ENCODE measurements around the gene HECTD4. TPM values are rescaled to one million over a fixed set of nuclear protein-coding genes. Genes with fewer than 3 reads are reported as not detected.

The HECTD4 gene
- total RNA-seq, 2 experiments from 2014 or later = 39.3 to 47.8 TPM

- H3K27me3 Mint-ChIP-seq (ENCODE audit: low read depth) = no peaks in the 10 kb centered on the region
- peaks cover 6% of the 10 kb centered on the region for H3K4me1 Mint-ChIP-seq (ENCODE audit: low read depth)
- DNase-seq (no peak), ATAC-seq (no peak)
- H3K4me3 Mint-ChIP-seq = no peak overlapping the region
- H3K27ac Mint-ChIP-seq = no peak overlapping the region
- ChIA-PET CTCF (no interaction called here), POLR2A (interaction anchor here (1.2 kb wide), 1 partner anchor 37 kb away, joined by 3 read pairs; no protein-coding TSS in a partner anchor)
- peaks cover 7% of the 10 kb centered on the region for H3K36me3 Mint-ChIP-seq (ENCODE audit: low read depth)
- no peaks in the 10 kb centered on the region for H3K9me3 Mint-ChIP-seq (ENCODE audit: insufficient read depth)
These were observed 214.3 kb downstream of the HECTD4 start for GRCh38 chr12:112167718-112168525.

DNA sequence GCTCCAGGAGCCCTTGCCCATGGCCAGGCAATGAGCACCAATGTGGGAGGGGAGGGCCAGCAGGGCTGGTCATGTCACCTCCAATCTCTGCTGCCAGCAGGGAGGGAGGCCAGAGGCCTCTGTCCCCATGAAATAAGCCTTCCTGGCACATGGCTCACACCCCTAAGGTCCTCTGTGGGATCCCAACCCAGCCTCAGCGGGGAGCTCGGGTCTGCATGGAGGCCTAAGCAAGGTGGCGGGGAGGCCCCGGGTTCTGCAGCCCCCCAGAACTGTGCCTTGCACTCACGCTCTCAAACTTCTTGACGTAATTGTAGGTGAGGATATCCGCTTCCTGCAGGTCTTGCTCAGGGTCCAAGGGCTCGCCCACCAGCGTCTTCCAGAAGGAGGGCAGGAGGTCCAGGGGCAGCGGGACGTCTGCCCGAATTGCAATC, 215.2 kb downstream of the HECTD4 start:
- Mint-ChIP-seq H3K27me3 (ENCODE audit: low read depth) (no peaks in the 10 kb centered on the region), H3K9me3 (ENCODE audit: insufficient read depth) (no peaks in the 10 kb centered on the region), H3K36me3 (ENCODE audit: low read depth) (peaks cover under 1% of the 10 kb centered on the region), H3K4me1 (ENCODE audit: low read depth) (peaks cover 6% of the 10 kb centered on the region), H3K27ac (peak overlapping the region; percentile 20), H3K4me3 (no peak overlapping the region)
- ChIA-PET CTCF (no interaction called here), POLR2A (interaction anchor here (1.2 kb wide), 1 partner anchor 36 kb away, joined by 3 read pairs; no protein-coding TSS in a partner anchor)
- no peak for ATAC-seq
- DNase-seq = no peak

- ATAC-seq = no peak
- Mint-ChIP-seq H3K36me3 (ENCODE audit: low read depth) (peaks cover 3% of the 10 kb centered on the region), H3K27ac (peak overlapping the region; percentile 20), H3K9me3 (ENCODE audit: insufficient read depth) (no peaks in the 10 kb centered on the region), H3K4me1 (ENCODE audit: low read depth) (peaks cover 6% of the 10 kb centered on the region), H3K27me3 (ENCODE audit: low read depth) (no peaks in the 10 kb centered on the region), H3K4me3 (no peak overlapping the region)
- no peak for DNase-seq
- CTCF ChIA-PET = no interaction called here
- POLR2A ChIA-PET = interaction anchor here (1.2 kb wide), 1 partner anchor 35 kb away, joined by 3 read pairs; no protein-coding TSS in a partner anchor
These were observed 215.9 kb downstream of the HECTD4 start for GRCh38 chr12:112166051-112167015.

DNA sequence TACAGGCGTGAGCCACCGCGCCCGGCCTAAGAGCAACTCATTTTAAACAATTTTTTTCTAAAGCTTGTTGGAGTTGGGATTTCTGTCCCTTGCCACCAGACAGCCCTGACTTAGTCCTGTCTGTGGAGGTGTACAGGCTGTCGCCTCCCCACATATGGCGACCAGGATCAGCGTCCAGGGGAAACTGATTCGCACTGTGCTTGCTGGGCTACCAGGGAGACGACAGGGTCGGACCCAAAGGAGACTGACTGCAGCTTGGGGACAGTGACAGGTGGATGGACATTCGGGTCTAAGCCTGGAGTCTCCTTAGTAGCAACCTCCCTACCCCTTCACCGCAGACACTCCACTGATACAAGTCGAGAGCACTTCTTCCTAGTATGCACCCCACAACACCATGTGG, 216.6 kb downstream of the HECTD4 start:
- no peaks in the 10 kb centered on the region for H3K27me3 Mint-ChIP-seq (ENCODE audit: low read depth)
- POLR2A ChIA-PET = no interaction called here
- DNase-seq (no peak), ATAC-seq (no peak)
- no peak overlapping the region for H3K4me3 Mint-ChIP-seq
- no peak overlapping the region for H3K27ac Mint-ChIP-seq
- peaks cover 6% of the 10 kb centered on the region for H3K4me1 Mint-ChIP-seq (ENCODE audit: low read depth)
- CTCF ChIA-PET = no interaction called here
- no peaks in the 10 kb centered on the region for H3K9me3 Mint-ChIP-seq (ENCODE audit: insufficient read depth)
- H3K36me3 Mint-ChIP-seq (ENCODE audit: low read depth) = peaks cover 8% of the 10 kb centered on the region

- Mint-ChIP-seq H3K4me3 (no peak overlapping the region), H3K27me3 (ENCODE audit: low read depth) (no peaks in the 10 kb centered on the region), H3K27ac (no peak overlapping the region), H3K36me3 (ENCODE audit: low read depth) (peaks cover 21% of the 10 kb centered on the region), H3K4me1 (ENCODE audit: low read depth) (peaks cover 6% of the 10 kb centered on the region), H3K9me3 (ENCODE audit: insufficient read depth) (no peaks in the 10 kb centered on the region)
- ChIA-PET POLR2A (interaction anchor here (0.8 kb wide), 1 partner anchor 9 kb away, joined by 3 read pairs; no protein-coding TSS in a partner anchor), CTCF (no interaction called here)
- ATAC-seq (no peak), DNase-seq (no peak)
These were observed 218.1 kb downstream of the HECTD4 start for GRCh38 chr12:112164011-112164660.

DNA sequence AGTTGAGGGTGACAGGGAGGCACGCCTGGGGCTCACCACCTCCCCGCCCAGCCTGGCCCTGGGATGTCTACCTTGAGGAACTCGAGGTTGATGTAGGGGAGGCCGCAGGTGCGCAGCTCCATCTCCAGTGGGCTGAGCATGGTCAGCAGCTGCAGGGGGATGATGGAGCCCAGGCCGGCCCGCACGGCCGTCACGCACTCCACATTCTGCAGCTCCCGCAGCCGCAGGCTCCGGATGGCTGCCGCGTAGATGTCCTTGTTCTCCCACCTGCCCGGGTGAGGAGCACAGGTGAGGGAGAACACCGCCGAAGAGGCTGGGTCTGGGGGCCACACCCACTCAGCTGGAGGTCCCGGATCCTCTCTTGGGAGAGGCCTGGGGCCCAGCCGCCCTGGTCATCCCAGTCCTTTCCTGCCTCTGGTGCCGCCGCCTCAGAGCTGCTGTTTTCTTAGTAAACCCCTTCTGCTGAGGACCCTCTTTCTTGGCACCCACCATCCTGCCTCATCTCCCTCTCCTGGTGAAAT, 218.7 kb downstream of the HECTD4 start:
- no peaks in the 10 kb centered on the region for H3K9me3 Mint-ChIP-seq (ENCODE audit: insufficient read depth)
- POLR2A ChIA-PET = interaction anchor here (0.8 kb wide), 2 partner anchors 9 to 38 kb away, joined by 3 read pairs; partner anchors contain the start of gene TRAFD1
- CTCF ChIA-PET = no interaction called here
- ATAC-seq (no peak), DNase-seq (no peak)
- H3K4me3 Mint-ChIP-seq = no peak overlapping the region
- no peaks in the 10 kb centered on the region for H3K27me3 Mint-ChIP-seq (ENCODE audit: low read depth)
- peaks cover 27% of the 10 kb centered on the region for H3K36me3 Mint-ChIP-seq (ENCODE audit: low read depth)
- peaks cover 12% of the 10 kb centered on the region for H3K4me1 Mint-ChIP-seq (ENCODE audit: low read depth)
- no peak overlapping the region for H3K27ac Mint-ChIP-seq

- Mint-ChIP-seq H3K9me3 (ENCODE audit: insufficient read depth) (no peaks in the 10 kb centered on the region), H3K4me3 (no peak overlapping the region), H3K36me3 (ENCODE audit: low read depth) (peaks cover 31% of the 10 kb centered on the region), H3K27ac (peak overlapping the region; percentile 61), H3K4me1 (ENCODE audit: low read depth) (peaks cover 17% of the 10 kb centered on the region), H3K27me3 (ENCODE audit: low read depth) (no peaks in the 10 kb centered on the region)
- CTCF ChIA-PET = no interaction called here
- POLR2A ChIA-PET = interaction anchor here (0.8 kb wide), 1 partner anchor 38 kb away, joined by 3 read pairs; the partner anchor contains the start of gene TRAFD1
- DNase-seq (no peak), ATAC-seq (no peak)
These were observed 219.2 kb downstream of the HECTD4 start for GRCh38 chr12:112163056-112163455.

DNA sequence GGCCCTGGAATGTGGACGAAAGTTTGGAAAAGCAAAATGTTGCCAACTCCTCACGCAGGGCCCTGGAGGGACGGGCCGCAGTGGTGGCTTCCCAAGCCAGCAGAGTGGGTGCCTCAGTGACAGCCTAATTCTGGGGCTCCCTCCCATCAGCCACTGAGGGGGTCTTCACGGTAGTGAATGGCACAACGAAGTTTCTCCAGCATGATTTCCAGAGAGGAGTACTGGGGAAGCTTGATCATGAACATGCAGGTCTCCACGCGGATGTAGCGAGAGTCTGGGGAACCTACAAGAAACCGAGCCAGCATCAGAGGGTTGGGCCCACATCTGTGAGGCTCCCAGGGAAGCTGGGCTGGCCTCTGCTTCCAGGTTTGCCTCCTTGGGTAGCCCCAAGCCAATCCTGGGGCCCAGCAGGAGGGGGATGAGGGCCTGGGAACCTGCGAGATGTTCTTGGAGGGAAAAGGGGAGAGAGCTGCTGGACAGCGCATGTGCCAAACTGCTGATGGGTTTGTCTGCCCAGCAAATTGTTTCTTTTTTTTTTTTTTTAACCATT, 219.9 kb downstream of the HECTD4 start:
- DNase-seq (no peak), ATAC-seq (no peak)
- H3K27ac Mint-ChIP-seq = no peak overlapping the region
- H3K27me3 Mint-ChIP-seq (ENCODE audit: low read depth) = no peaks in the 10 kb centered on the region
- ChIA-PET CTCF (no interaction called here), POLR2A (interaction anchor here (1.1 kb wide), 1 partner anchor 57 kb away, joined by 4 read pairs; no protein-coding TSS in a partner anchor)
- peaks cover 24% of the 10 kb centered on the region for H3K4me1 Mint-ChIP-seq (ENCODE audit: low read depth)
- H3K4me3 Mint-ChIP-seq = no peak overlapping the region
- peaks cover 39% of the 10 kb centered on the region for H3K36me3 Mint-ChIP-seq (ENCODE audit: low read depth)
- peaks cover 6% of the 10 kb centered on the region for H3K9me3 Mint-ChIP-seq (ENCODE audit: insufficient read depth)

DNA sequence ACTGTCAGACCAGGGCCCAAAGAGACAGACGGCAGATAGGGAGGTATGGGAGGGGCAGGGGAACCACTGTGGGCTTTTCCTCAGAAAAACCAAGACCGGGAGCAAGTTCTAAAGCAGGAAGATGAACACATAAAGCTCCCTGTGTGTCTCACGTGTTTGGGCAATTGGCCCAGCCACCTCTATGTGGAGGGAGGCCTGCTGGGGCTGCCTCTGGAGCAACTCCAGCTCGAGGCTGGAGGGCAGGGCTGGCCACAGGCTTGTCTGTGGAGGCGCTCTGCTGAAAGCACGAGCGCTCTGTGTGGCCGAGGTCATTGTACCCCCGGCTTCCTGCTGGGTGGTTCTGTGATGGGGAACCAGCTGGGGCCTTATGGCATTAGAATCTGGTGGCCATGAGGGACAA, 220.5 kb downstream of the HECTD4 start:
- Mint-ChIP-seq H3K27ac (peak overlapping the region; percentile 16), H3K36me3 (ENCODE audit: low read depth) (peaks cover 45% of the 10 kb centered on the region), H3K27me3 (ENCODE audit: low read depth) (no peaks in the 10 kb centered on the region), H3K4me1 (ENCODE audit: low read depth) (peaks cover 27% of the 10 kb centered on the region), H3K4me3 (no peak overlapping the region), H3K9me3 (ENCODE audit: insufficient read depth) (peaks cover 6% of the 10 kb centered on the region)
- ChIA-PET POLR2A (interaction anchor here (1.1 kb wide), 1 partner anchor 57 kb away, joined by 4 read pairs; no protein-coding TSS in a partner anchor), CTCF (no interaction called here)
- DNase-seq = no peak
- no peak for ATAC-seq

GRCh38 chr12:112160611-112161010, 221.6 kb downstream of the HECTD4 start:
- CTCF ChIA-PET = no interaction called here
- Mint-ChIP-seq H3K27ac (peak overlapping the region; percentile 34), H3K27me3 (ENCODE audit: low read depth) (no peaks in the 10 kb centered on the region), H3K36me3 (ENCODE audit: low read depth) (peaks cover 56% of the 10 kb centered on the region), H3K4me3 (no peak overlapping the region), H3K4me1 (ENCODE audit: low read depth) (peaks cover 27% of the 10 kb centered on the region), H3K9me3 (ENCODE audit: insufficient read depth) (peaks cover 6% of the 10 kb centered on the region)
- POLR2A ChIA-PET = no interaction called here
- DNase-seq (no peak), ATAC-seq (no peak)

- DNase-seq = no peak
- peaks cover 65% of the 10 kb centered on the region for H3K36me3 Mint-ChIP-seq (ENCODE audit: low read depth)
- no peak overlapping the region for H3K4me3 Mint-ChIP-seq
- H3K4me1 Mint-ChIP-seq (ENCODE audit: low read depth) = peaks cover 27% of the 10 kb centered on the region
- ChIA-PET CTCF (interaction anchor here (0.9 to 1.3 kb wide), 3 partner anchors 26 to 347 kb away, joined by 3 to 4 read pairs (median 3); no protein-coding TSS in a partner anchor), POLR2A (interaction anchor here (0.8 to 1.2 kb wide), 4 partner anchors 27 to 50 kb away, joined by 3 to 5 read pairs (median 4); no protein-coding TSS in a partner anchor)
- no peaks in the 10 kb centered on the region for H3K27me3 Mint-ChIP-seq (ENCODE audit: low read depth)
- no peak for ATAC-seq
- peak overlapping the region; percentile 74 for H3K27ac Mint-ChIP-seq
- peaks cover 6% of the 10 kb centered on the region for H3K9me3 Mint-ChIP-seq (ENCODE audit: insufficient read depth)
These were observed 223.1 kb downstream of the HECTD4 start for GRCh38 chr12:112159146-112159541.

All from activated CD8-positive, alpha-beta T cell treated with anti-CD3 and anti-CD28 coated beads, Interleukin-2, amount 10 ng/mL, durations not matched to agents 7 days and 5 days (primary cell).